Measurements from ENCODE around the gene STX7. TPM values are rescaled to one million over a fixed set of nuclear protein-coding genes. Genes with fewer than 3 reads are reported as not detected.

Gene STX7
- total RNA-seq, 1 experiment from 2014 or later, result 27.8 TPM

DNA sequence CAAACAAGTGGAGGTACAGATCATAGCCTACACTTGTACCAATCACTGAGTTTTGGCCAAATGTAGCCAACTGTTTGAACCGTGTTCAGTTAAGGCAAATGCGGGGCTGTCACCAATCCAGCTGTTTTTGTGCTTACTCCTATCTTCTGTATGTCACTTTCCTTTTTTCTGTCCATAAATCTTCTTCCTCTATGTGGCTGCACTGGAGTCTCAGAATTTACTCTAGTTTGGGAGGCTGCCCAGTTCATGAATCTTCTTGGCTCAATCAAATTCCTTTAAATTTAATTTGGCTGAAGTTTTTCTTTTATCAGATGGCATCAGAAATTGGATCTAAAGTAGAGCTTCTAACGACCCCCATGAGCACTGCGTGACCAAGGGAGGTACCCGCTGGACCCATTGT is 11.7 kb upstream of the STX7 start:
- Histone ChIP-seq H4K20me1 (ENCODE audit: insufficient read depth) (no peaks in the 10 kb centered on the region), H3K36me3 (ENCODE audit: control insufficient read depth in 1 of 2, insufficient read depth in 2 of 2, low read length in 2 of 2) (no peaks in the 10 kb centered on the region), H3K79me2 (ENCODE audit: insufficient read depth, low read length) (no peaks in the 10 kb centered on the region), H3K4me2 (ENCODE audit: low read length) (no peak overlapping the region), H3K4me3 (replicated peaks in 1 of 2; ENCODE audit: low read depth in 1 of 2, low read length in 2 of 2) (no peak overlapping the region), H3K9ac (ENCODE audit: low read length) (no peak overlapping the region), H3K27me3 (ENCODE audit: insufficient read depth, low read length) (peaks cover 12% of the 10 kb centered on the region; the same call in 1 of the 2 replicates), H2AFZ (ENCODE audit: low read depth, low read length, poor library complexity, severe bottlenecking) (no peak overlapping the region), H3K9me2 (ENCODE audit: insufficient read depth) (no peaks in the 10 kb centered on the region), H3K27ac (ENCODE audit: low read depth, low read length) (no peak overlapping the region), H3K9me3 (ENCODE audit: control insufficient read depth in 1 of 2, insufficient read depth in 1 of 2, low read depth in 1 of 2, low read length in 2 of 2) (no peaks in the 10 kb centered on the region), H3K4me1 (ENCODE audit: control insufficient read depth in 1 of 2, insufficient read depth in 2 of 2, low read length in 2 of 2) (peaks cover 20 to 27% of the 10 kb centered on the region in 2 experiments)
- intact Hi-C loops (cut with micrococcal nuclease), result loop anchor here (5.0 kb wide), 1 partner anchor 288 kb away; the partner anchor contains the start of gene RPS12
- DNase-seq (ENCODE audit: low read depth, low spot score) (no peak), ATAC-seq (no peak)
- BruUV-seq (replicated peaks), result no TSS peak
- ChIA-PET POLR2A (no interaction called here), RAD21 (ENCODE audit: low non-redundant PET in 1 of 2, low total read pairs in 2 of 2, uncharacterized antibody in 2 of 2, unreplicated experiment in 2 of 2) (no interaction called here), CTCF (no interaction called here)
- TF ChIP-seq ELF1 (IDR thresholded peaks at IDR 0.05; ENCODE audit: borderline replicate concordance, low read depth) (no peak), RAD21 (IDR thresholded peaks at IDR 0.05; ENCODE audit: low read depth) (no peak)
- TF ChIP-seq, protein P1, sequence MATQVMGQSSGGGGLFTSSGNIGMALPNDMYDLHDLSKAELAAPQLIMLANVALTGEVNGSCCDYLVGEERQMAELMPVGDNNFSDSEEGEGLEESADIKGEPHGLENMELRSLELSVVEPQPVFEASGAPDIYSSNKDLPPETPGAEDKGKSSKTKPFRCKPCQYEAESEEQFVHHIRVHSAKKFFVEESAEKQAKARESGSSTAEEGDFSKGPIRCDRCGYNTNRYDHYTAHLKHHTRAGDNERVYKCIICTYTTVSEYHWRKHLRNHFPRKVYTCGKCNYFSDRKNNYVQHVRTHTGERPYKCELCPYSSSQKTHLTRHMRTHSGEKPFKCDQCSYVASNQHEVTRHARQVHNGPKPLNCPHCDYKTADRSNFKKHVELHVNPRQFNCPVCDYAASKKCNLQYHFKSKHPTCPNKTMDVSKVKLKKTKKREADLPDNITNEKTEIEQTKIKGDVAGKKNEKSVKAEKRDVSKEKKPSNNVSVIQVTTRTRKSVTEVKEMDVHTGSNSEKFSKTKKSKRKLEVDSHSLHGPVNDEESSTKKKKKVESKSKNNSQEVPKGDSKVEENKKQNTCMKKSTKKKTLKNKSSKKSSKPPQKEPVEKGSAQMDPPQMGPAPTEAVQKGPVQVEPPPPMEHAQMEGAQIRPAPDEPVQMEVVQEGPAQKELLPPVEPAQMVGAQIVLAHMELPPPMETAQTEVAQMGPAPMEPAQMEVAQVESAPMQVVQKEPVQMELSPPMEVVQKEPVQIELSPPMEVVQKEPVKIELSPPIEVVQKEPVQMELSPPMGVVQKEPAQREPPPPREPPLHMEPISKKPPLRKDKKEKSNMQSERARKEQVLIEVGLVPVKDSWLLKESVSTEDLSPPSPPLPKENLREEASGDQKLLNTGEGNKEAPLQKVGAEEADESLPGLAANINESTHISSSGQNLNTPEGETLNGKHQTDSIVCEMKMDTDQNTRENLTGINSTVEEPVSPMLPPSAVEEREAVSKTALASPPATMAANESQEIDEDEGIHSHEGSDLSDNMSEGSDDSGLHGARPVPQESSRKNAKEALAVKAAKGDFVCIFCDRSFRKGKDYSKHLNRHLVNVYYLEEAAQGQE (IDR thresholded peaks at IDR 0.05; ENCODE audit: low read depth), result no peak

DNA sequence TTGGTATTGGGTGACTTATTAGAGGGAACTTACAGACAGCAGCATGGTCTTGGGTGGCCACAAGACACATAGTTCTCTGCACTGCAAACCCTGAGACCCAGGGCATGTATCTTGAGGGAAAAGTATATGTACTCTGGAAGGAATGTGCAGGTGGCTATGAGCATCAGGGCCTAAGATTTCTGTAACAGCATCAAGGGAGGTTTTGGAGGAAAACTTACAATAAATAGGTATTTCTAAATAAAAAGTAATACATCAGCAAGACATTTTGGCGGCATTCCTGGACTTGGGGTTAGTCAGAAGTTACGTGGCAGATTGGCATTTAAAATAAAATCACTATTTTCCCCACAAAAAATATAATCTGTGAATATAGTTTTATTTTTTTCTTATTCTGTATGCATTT is 8.0 kb upstream of the STX7 start:
- Histone ChIP-seq H3K9ac (ENCODE audit: low read length) (no peak overlapping the region), H3K4me2 (ENCODE audit: low read length) (no peak overlapping the region), H2AFZ (ENCODE audit: low read depth, low read length, poor library complexity, severe bottlenecking) (no peak overlapping the region), H4K20me1 (ENCODE audit: insufficient read depth) (no peaks in the 10 kb centered on the region), H3K27ac (ENCODE audit: low read depth, low read length) (no peak overlapping the region), H3K9me2 (ENCODE audit: insufficient read depth) (no peaks in the 10 kb centered on the region), H3K4me1 (ENCODE audit: control insufficient read depth in 1 of 2, insufficient read depth in 2 of 2, low read length in 2 of 2) (peaks cover 0 to under 1% of the 10 kb centered on the region in 2 experiments; a peak in 2 of 4 replicates), H3K9me3 (ENCODE audit: control insufficient read depth in 1 of 2, insufficient read depth in 1 of 2, low read depth in 1 of 2, low read length in 2 of 2) (no peaks in the 10 kb centered on the region), H3K27me3 (ENCODE audit: insufficient read depth, low read length) (peaks cover 4% of the 10 kb centered on the region; the same call in 1 of the 2 replicates), H3K79me2 (ENCODE audit: insufficient read depth, low read length) (no peaks in the 10 kb centered on the region), H3K36me3 (ENCODE audit: control insufficient read depth in 1 of 2, insufficient read depth in 2 of 2, low read length in 2 of 2) (no peaks in the 10 kb centered on the region), H3K4me3 (replicated peaks in 1 of 2; ENCODE audit: low read depth in 1 of 2, low read length in 2 of 2) (no peak overlapping the region)
- DNase-seq (ENCODE audit: low read depth, low spot score) (no peak), ATAC-seq (no peak)
- POLR2A ChIA-PET, result no interaction called here
- CTCF ChIA-PET, result no interaction called here
- TF ChIP-seq SRF (IDR thresholded peaks at IDR 0.05; ENCODE audit: low read depth) (no peak), TCF7L2 (IDR thresholded peaks at IDR 0.05; ENCODE audit: borderline replicate concordance, extremely low read depth, insufficient read depth, insufficient read length) (no peak), CBX3 (IDR thresholded peaks at IDR 0.05; ENCODE audit: low read depth) (no peak), EZH2phosphoT487 (IDR thresholded peaks at IDR 0.05; ENCODE audit: borderline replicate concordance) (no peak), ZFX (IDR thresholded peaks at IDR 0.05) (no peak), POLR2A (IDR thresholded peaks at IDR 0.05; ENCODE audit: borderline replicate concordance, extremely low read depth, insufficient read depth, insufficient read length) (no peak), CEBPB (IDR thresholded peaks at IDR 0.05; ENCODE audit: low read depth) (no peak)
- TF ChIP-seq, protein P2, sequence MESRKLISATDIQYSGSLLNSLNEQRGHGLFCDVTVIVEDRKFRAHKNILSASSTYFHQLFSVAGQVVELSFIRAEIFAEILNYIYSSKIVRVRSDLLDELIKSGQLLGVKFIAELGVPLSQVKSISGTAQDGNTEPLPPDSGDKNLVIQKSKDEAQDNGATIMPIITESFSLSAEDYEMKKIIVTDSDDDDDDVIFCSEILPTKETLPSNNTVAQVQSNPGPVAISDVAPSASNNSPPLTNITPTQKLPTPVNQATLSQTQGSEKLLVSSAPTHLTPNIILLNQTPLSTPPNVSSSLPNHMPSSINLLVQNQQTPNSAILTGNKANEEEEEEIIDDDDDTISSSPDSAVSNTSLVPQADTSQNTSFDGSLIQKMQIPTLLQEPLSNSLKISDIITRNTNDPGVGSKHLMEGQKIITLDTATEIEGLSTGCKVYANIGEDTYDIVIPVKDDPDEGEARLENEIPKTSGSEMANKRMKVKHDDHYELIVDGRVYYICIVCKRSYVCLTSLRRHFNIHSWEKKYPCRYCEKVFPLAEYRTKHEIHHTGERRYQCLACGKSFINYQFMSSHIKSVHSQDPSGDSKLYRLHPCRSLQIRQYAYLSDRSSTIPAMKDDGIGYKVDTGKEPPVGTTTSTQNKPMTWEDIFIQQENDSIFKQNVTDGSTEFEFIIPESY (IDR thresholded peaks at IDR 0.05; ENCODE audit: extremely low read depth, insufficient replicate concordance, low read length), result no peak
- TF ChIP-seq, protein P3, sequence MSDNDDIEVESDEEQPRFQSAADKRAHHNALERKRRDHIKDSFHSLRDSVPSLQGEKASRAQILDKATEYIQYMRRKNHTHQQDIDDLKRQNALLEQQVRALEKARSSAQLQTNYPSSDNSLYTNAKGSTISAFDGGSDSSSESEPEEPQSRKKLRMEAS (IDR thresholded peaks at IDR 0.05), result no peak
- no TSS peak for BruUV-seq (replicated peaks)
- RAD21 ChIA-PET (ENCODE audit: low non-redundant PET in 1 of 2, low total read pairs in 2 of 2, uncharacterized antibody in 2 of 2, unreplicated experiment in 2 of 2), result no interaction called here
- intact Hi-C loops (cut with micrococcal nuclease), result no loop called here
